Measurements from ENCODE around the gene ZNF416.

Gene ZNF416

DNA sequence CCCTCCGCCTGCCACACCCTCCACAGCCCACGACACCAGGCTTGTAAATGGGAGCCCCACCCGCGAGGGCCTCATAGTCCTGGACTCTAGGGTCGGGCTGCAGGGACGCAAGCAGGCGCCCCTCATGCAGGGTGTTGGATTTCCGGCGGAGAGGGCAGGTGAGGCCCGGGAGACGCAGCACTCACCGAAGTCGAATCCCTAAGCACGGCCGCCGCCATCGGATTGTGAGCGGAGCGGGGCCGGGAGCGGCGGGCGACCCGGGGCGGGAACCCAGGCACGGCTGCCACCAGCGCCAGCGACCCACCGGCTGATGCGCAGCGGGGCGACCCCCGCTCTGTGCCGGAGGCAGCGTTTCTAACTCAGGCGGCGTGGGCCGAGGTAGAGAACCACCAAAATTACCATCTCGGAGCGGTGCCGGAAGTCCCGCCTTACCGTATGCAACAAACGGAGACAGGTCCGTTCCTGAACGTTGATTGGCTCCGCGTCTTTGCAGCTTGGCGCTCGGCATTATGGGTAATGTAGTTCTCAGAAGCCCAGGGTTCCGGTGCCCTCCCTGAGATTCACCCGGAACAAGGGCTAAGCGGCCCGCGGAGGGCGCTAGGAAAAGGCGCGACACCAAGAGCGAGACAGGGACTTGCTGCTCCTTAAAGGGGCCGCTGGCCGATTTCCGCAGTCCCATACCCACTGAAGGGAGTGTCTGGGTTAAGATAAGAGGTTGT lies at the start of gene ZNF416:
TSS of gene ZNF416 (minus strand) at position 425 of the 719 bp plus-strand sequence. CDS start at position 218, 207 bp downstream.
- DNase-seq (ENCODE audit: extremely low read depth in 1 of 2, low read depth in 1 of 2): peak; percentile 87 to 95

DNA sequence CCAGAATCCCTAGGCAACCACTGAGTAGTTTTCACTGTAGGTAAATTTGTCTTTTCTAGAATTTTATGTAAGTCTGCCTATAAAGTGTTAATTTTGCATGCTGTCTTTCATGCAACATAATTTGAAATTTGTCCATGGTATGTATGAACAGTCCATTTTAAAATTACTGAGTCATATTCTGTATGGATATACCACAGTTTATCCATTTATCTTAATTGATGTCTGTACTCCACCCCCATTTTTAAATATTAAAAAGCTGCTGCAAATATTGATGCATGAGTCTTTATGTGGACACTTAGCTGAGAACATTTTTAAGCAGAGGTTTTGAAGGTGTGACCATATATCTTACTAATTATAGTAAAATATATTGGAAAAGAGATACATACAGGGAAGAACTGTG lies 44.4 kb upstream of the ZNF416 start:
- no peak for DNase-seq (ENCODE audit: extremely low read depth in 1 of 2, low read depth in 1 of 2)

GRCh38 chr19:57620673-57621348 lies 42.1 kb upstream of the ZNF416 start:
- no peak for DNase-seq (ENCODE audit: extremely low read depth in 1 of 2, low read depth in 1 of 2)

GRCh38 chr19:57615346-57615745 lies 36.6 kb upstream of the ZNF416 start:
- DNase-seq (ENCODE audit: extremely low read depth in 1 of 2, low read depth in 1 of 2): no peak

DNA sequence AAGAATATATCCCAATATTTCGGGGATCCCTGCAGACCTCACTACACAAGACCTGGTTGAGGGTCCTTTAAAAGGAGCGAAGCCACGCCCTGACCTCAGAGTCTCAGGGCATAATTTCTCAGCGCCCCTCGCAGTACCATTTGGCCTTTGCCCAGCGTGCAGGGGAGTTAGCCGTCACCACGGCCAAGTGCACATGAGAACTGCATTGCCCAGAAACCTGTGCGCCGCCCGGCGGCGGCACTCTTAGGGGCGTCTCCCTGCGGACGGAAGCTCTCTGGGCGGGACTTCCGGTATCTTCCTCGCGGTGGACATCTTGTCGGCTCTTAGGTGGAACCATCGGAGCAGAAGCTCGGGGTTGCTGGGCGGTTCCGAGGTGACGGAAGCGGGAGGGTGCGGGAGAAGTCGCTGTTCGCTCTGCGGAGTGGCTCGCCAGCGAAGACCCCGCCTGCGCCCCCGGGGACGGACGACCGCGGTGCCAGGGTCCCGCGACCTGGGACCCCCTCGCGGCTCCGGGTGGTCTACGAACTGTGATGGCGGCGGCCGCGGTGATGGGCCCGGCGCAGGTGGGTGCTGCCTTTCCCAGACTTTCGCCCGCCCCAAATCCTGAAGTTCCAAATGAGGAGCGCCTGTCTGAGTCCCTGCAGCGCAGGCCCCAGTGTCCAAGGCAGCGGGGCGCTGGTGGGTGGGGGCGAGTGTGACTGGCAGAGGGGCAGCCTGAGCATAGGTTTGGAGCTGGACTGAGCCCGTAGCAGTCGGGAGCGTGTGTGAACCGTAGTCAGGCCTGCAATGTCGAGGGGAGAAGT lies 35.4 kb upstream of the ZNF416 start, which contains the start of gene ZNF134:
TSS of gene ZNF134 (plus strand) at position 302 of the 803 bp plus-strand sequence. CDS start 5,227 bp downstream, outside the sequence.
- DNase-seq (ENCODE audit: extremely low read depth in 1 of 2, low read depth in 1 of 2): peak; percentile 70 to 82

DNA sequence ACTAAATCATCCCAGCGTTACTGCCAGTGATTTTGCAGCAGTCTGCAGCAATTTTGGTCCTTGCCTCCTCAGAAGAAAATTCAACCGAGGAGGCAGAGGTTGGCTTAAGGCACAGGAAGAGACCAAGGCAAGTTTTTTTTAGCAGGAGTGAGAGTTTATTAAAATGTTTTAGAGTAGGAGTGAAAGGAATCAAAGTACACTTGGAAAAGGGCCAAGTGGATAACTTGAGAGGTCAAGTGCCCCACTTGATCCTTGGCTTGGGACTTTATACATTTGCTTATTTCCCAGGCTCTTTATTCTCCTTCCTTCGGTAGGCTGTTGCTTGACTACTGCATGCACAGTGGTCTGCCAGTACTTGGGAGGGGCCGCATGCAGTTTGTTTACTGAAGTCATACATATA lies 32.4 kb upstream of the ZNF416 start:
- DNase-seq (ENCODE audit: extremely low read depth in 1 of 2, low read depth in 1 of 2): no peak

DNA sequence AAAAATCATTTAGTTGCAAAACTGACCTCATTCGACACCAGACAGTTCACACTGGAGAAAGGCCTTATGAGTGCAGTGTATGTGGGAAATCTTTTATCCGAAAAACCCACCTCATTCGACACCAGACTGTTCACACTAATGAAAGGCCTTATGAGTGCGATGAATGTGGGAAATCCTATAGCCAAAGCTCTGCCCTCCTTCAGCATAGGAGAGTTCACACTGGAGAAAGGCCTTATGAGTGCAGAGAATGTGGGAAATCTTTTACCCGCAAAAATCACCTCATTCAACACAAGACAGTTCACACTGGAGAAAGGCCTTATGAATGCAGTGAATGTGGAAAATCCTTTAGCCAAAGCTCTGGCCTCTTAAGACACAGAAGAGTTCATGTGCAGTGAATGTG lies 28.2 kb upstream of the ZNF416 start:
- no peak for DNase-seq (ENCODE audit: extremely low read depth in 1 of 2, low read depth in 1 of 2)

- DNase-seq (ENCODE audit: extremely low read depth in 1 of 2, low read depth in 1 of 2): peak; percentile 58 to 78
Measured at GRCh38 chr19:57599761-57600383, 21.2 kb upstream of the ZNF416 start, which contains the start of gene ZNF530. Gene ZNF530, plus strand, starts transcription at chr19:57599885. Its CDS starts 4,461 bp downstream, at chr19:57604346.

GRCh38 chr19:57599377-57599760 lies 20.7 kb upstream of the ZNF416 start:
- no peak for DNase-seq (ENCODE audit: extremely low read depth in 1 of 2, low read depth in 1 of 2)

GRCh38 chr19:57587529-57587928 lies 8.8 kb upstream of the ZNF416 start:
- DNase-seq (ENCODE audit: extremely low read depth in 1 of 2, low read depth in 1 of 2): no peak

GRCh38 chr19:57583521-57584416 lies 5.1 kb upstream of the ZNF416 start, which contains the start of gene ZIK1:
Gene ZIK1, plus strand, starts transcription at chr19:57584145. Its CDS starts 212 bp downstream, at chr19:57584357.
- DNase-seq (ENCODE audit: extremely low read depth in 1 of 2, low read depth in 1 of 2): peak; percentile 74 to 79

- DNase-seq (ENCODE audit: extremely low read depth in 1 of 2, low read depth in 1 of 2): no peak
Measured at GRCh38 chr19:57583104-57583520, 4.4 kb upstream of the ZNF416 start.

DNA sequence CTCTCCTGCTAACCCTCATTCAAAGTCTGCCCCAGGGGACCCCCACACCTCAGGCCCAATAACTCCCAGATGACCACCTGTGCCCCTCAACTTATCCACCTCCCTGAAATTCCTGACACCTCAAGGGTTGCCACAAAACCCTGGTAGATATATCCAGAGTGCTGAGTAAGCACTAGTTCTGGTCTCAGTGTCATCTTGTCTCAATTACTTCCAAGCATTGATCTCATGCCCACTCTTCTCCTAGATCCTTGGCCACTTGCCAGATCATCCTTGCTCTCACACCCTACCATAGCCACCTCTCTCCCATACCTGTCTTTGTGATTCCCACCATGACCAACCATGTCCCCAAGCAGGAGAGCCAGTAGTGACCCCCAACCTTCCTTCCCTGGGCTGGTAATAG lies 2.0 kb downstream of the ZNF416 start:
- DNase-seq (ENCODE audit: extremely low read depth in 1 of 2, low read depth in 1 of 2): no peak

DNA sequence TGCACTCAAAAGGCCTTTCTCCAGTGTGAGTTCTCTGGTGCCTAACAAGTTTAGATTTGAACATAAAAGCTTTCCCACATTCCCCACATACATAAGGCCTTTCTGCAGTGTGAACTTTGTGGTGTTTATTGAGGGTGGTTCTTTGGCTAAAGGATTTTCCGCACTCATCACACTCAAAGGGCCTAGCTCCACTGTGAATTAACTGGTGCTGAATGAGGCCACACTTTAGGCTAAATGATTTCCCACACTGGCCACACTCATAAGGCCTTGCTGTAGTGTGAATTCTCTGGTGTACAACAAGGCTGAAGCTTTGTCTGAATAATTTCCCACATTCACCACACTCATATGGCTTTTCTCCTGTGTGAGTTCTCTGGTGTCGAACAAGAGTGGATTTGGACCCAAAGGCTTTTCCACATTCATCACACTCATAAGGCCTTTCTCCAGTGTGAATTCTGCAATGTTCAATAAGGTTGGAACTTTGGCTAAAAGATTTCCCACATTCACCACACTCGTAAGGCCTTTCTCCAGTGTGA lies 6.2 kb downstream of the ZNF416 start:
- DNase-seq (ENCODE audit: extremely low read depth in 1 of 2, low read depth in 1 of 2): no peak

DNA sequence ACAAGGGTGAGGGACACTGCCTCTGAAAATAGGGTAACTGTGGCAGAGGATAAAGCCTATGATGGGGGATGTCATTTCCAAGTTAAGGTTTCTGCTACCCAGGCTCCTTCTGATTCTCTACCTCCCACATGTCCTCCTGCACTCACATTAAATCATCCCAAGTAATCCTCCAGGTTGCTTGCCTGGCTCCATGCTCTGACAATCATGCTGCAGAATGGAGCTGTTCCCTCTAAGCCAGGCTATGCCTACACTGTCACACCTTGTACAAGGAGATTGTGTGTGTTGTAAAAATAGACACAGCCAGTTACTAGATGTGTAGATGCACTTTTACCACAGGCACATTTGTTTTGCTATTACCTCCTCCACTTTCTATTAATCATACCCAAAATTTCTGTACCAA lies 8.0 kb downstream of the ZNF416 start:
- no peak for DNase-seq (ENCODE audit: extremely low read depth in 1 of 2, low read depth in 1 of 2)

DNA sequence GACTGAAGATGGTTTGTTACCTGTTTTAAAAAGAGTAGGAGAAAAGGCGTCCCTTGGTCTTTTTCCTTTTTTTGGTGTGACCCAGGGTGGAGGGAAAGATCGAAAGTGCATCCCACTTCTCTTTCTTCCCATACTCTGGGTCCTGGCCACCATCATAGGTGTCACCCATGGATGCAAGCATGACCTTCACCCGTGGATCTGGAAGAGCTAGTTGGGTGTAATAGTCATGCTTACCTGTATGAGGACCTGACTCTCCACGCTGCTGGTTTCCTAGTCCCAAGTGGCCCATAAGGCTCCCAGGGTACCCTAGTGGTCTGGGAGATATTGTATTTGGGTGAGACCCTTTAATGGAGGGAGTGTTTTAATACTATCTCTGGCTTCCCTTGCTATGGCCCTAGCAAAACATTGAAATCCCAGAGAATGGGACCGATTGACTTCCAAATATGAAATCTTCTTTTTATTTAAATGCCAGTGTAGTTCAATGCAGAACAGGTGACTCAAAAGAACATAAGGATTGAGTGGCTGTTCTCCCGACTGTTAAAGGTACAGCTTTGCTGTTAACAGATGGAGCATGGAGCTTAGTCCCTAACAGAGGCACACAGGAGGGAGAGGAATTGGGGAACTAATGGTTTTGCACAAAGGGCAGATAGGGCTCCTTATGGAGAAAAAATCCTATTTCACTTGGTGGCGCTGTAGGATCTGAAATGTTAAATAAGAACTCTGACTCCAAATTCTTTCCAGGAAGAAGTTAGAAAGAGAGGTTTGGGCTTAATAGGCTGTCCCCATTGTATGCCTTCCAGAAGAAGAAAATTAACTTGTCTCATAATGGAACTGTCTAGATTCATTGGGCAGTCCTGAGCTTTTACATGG lies 12.1 kb downstream of the ZNF416 start:
- DNase-seq (ENCODE audit: extremely low read depth in 1 of 2, low read depth in 1 of 2): no peak

DNA sequence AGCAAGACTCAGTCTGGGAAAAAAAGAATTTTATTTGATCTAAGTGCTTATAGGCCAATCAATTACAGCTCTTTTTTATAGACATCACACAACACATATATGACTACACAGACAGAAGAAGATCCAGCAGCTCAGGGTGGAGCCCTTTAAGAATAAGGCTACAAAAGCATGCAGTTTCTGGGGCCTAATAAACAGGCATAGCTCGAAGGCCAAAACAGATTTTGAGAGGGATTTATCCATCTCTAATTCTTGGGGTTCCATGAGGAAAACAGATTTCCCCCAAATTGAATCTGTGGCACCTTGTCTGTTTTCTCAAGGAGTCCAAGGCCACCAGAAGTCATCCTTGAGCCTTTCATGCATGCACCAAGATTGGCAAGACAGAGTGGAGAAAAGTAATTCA lies 15.2 kb downstream of the ZNF416 start:
- DNase-seq (ENCODE audit: extremely low read depth in 1 of 2, low read depth in 1 of 2): no peak

DNA sequence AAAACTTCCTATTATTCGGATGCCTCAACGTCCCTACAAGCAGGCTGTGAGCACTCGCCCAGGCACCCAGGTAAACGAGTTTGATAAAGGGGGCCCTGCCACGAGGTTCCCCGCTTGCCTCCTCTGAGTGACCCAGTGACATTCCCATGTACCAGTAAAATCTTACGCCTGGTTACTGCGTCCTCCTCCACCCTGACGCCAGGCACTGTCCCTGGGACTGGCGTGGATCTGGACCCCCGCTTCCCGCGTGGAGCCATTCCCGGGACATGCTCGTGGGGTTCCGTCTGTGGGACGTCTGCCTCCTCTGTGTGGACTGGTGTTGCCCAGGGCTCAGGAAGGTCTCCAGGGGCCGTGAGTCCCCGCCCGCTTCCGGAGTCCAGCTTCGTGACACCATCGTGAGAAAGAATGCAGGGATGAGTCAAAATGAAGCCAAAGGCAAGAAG lies 18.6 kb downstream of the ZNF416 start:
- no peak for DNase-seq (ENCODE audit: extremely low read depth in 1 of 2, low read depth in 1 of 2)
